Astrocyte (in vitro differentiated cells and primary cell): Measurements from ENCODE around the gene CDH1. TPM values are rescaled to one million over a fixed set of nuclear protein-coding genes. Genes with fewer than 3 reads are reported as not detected.

Source experiments
- DNase-seq: peaks from one replicate; pipeline ENCODE4 v3.0.0-alpha.2; 2010; ENCODE audit warnings: low read depth
- FAIRE-seq: peaks from 2 replicates; lab custom pipeline; 2011; peaks lifted over from hg19 to GRCh38; lab: Jason Lieb, UNC
- H2AFZ ChIP-seq: 2 replicates; pipeline ENCODE4 v1.6.0; 2012; ENCODE audit warnings: low read depth, low read length, inconsistent platforms
- H3K27ac ChIP-seq: 2 replicates; pipeline ENCODE4 v1.5.1; 2011; ENCODE audit warnings: low read depth, low read length, inconsistent platforms
- H3K27me3 ChIP-seq: 2 replicates; pipeline ENCODE4 v1.6.0; 2011; ENCODE audit warnings: low read length, inconsistent platforms; ENCODE audit not compliant: insufficient read depth
- H3K36me3 ChIP-seq: 2 replicates; pipeline ENCODE4 v1.5.1; 2011; ENCODE audit warnings: low read length, inconsistent platforms; ENCODE audit not compliant: insufficient read depth
- H3K4me1 ChIP-seq: 2 replicates; pipeline ENCODE4 v1.5.1; 2011; ENCODE audit warnings: low read length, inconsistent platforms; ENCODE audit not compliant: insufficient read depth
- H3K4me2 ChIP-seq: 2 replicates; pipeline ENCODE4 v1.6.0; 2012; ENCODE audit warnings: low read length, inconsistent platforms
- H3K4me3 ChIP-seq: 2 replicates; pipeline ENCODE4 v1.5.1; 2011; ENCODE audit warnings: low read depth, mild to moderate bottlenecking, low read length, inconsistent platforms; ENCODE audit not compliant: insufficient read depth
- H3K79me2 ChIP-seq: 2 replicates; pipeline ENCODE4 v1.6.0; 2012; ENCODE audit warnings: mild to moderate bottlenecking, low read length, inconsistent platforms; ENCODE audit not compliant: insufficient read depth
- H3K9ac ChIP-seq: 2 replicates; pipeline ENCODE4 v1.6.0; 2012; ENCODE audit warnings: mild to moderate bottlenecking, low read length, inconsistent platforms
- H3K9me3 ChIP-seq: 2 replicates; pipeline ENCODE4 v1.5.1; 2012; ENCODE audit warnings: low read depth, mild to moderate bottlenecking, low read length, inconsistent platforms; ENCODE audit not compliant: insufficient read depth
- H4K20me1 ChIP-seq: 2 replicates; pipeline ENCODE4 v1.6.0; 2012; ENCODE audit warnings: low read length, inconsistent platforms; ENCODE audit not compliant: insufficient read depth
- H3K27ac Mint-ChIP-seq: one replicate; pipeline ENCODE4 v1.8.0; 2021; ENCODE audit warnings: mild to moderate bottlenecking, mixed read lengths; ENCODE audit not compliant: unreplicated experiment
- H3K27me3 Mint-ChIP-seq: one replicate; pipeline ENCODE4 v1.8.0; 2021; ENCODE audit warnings: low read depth, mixed read lengths; ENCODE audit not compliant: unreplicated experiment
- H3K36me3 Mint-ChIP-seq: one replicate; pipeline ENCODE4 v1.8.0; 2021; ENCODE audit warnings: low read depth, mixed read lengths; ENCODE audit not compliant: unreplicated experiment
- H3K4me1 Mint-ChIP-seq: one replicate; pipeline ENCODE4 v1.8.0; 2021; ENCODE audit warnings: low read depth, mixed read lengths; ENCODE audit not compliant: unreplicated experiment
- H3K4me3 Mint-ChIP-seq: one replicate; pipeline ENCODE4 v1.8.0; 2021; ENCODE audit warnings: mild to moderate bottlenecking, moderate library complexity, mixed read lengths; ENCODE audit not compliant: unreplicated experiment
- H3K9me3 Mint-ChIP-seq: one replicate; pipeline ENCODE4 v1.8.0; 2021; ENCODE audit warnings: mild to moderate bottlenecking, mixed read lengths; ENCODE audit not compliant: unreplicated experiment
- CTCF ChIP-seq: IDR thresholded peaks from 2 replicates; pipeline ENCODE4 v1.5.1; 2011; ENCODE audit warnings: low read depth, mild to moderate bottlenecking, inconsistent platforms, low read length, moderate library complexity; ENCODE audit not compliant: insufficient read depth
- EZH2 ChIP-seq: IDR thresholded peaks from 2 replicates; pipeline ENCODE4 v1.6.1; 2012; ENCODE audit warnings: mild to moderate bottlenecking, low read length, inconsistent platforms; ENCODE audit not compliant: insufficient read depth
- total RNA-seq: library from RNA; stranded (reverse); gene quantifications from 2 replicates; pipeline ENCODE4 v1.2.1, GENCODE V29; 2021

CDH1 gene
- total RNA-seq, 1 donor from 2014 or later: 23.8 TPM

DNA sequence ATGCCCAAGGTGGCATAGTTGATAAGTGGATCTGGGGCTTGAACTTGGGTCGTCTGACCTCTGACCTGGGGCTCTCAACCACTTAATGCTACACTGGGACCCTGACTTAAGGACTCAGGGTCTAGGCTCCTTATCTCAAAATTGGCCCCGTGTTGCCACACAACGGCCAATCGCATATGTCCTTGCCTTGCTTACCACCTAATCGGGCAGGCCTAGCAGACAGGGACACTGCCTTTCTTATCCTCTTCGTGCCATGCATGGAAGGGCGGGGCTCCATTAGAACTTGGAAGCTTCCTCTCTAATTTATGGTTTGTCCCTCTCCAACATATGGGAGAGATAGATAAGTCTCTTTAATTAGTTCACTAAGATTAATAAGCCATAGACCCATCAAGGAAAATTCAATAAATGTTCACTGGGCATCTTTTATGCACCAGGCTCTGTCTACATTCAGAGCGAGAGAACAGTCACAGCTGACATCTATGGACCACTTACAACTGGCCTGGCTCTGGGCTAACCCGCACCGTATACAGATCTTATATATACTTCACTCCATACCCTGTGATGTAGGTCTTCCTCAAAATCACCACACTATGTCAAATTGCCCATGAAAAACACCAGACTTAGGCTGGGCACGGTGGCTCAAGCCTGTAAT, 35.1 kb downstream of the CDH1 start:
- peaks cover 4% of the 10 kb centered on the region for H3K4me1 ChIP-seq
- no peak for DNase-seq

DNA sequence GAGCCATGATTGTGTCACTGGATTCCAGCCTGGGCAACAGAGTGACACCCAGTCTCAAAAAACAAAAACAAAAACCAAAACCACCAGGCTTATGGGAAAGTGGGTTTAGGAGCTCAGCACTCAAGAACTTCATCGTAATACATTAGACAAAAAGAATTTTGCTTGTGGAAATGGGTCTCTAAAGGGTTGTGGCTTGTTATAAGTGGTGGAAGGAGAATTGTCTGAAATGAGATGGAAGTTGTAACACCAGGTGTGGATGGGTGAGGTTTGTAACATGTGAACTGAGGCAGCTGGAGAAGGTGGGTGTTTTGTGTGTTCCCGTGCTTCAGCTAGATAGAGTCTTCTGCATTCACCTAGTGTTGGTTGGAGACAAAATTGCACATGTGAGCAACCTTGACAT, 35.8 kb downstream of the CDH1 start:
- Mint-ChIP-seq H3K27me3 (peaks cover 44% of the 10 kb centered on the region), H3K9me3 (no peaks in the 10 kb centered on the region), H3K4me3 (no peak overlapping the region), H3K4me1 (peaks cover 5% of the 10 kb centered on the region), H3K27ac (no peak overlapping the region), H3K36me3 (no peaks in the 10 kb centered on the region)
- Histone ChIP-seq H3K4me1 (peaks cover 4% of the 10 kb centered on the region), H3K27me3 (peaks cover 8% of the 10 kb centered on the region), H3K4me2 (no peak overlapping the region), H2AFZ (no peak overlapping the region), H3K4me3 (no peak overlapping the region), H3K9ac (no peak overlapping the region), H3K36me3 (no peaks in the 10 kb centered on the region), H3K79me2 (no peaks in the 10 kb centered on the region), H3K27ac (no peak overlapping the region), H4K20me1 (no peaks in the 10 kb centered on the region), H3K9me3 (no peaks in the 10 kb centered on the region)
- FAIRE-seq: no peak
- TF ChIP-seq EZH2 (no peak), CTCF (no peak)
- DNase-seq: no peak

More for the DNA sequence above, 35.1 kb downstream of the CDH1 start:
- Histone ChIP-seq H2AFZ (no peak overlapping the region), H3K4me2 (no peak overlapping the region), H3K27me3 (peaks cover 8% of the 10 kb centered on the region), H3K36me3 (no peaks in the 10 kb centered on the region), H3K4me3 (no peak overlapping the region), H4K20me1 (no peaks in the 10 kb centered on the region), H3K79me2 (no peaks in the 10 kb centered on the region), H3K9me3 (no peaks in the 10 kb centered on the region), H3K9ac (no peak overlapping the region), H3K27ac (no peak overlapping the region)
- no peak for FAIRE-seq
- no peaks in the 10 kb centered on the region for H3K9me3 Mint-ChIP-seq
- no peak for TF ChIP-seq EZH2
- TF ChIP-seq CTCF: no peak
- H3K4me3 Mint-ChIP-seq: no peak overlapping the region
- H3K27ac Mint-ChIP-seq: no peak overlapping the region
- peaks cover 5% of the 10 kb centered on the region for H3K4me1 Mint-ChIP-seq
- H3K27me3 Mint-ChIP-seq: peaks cover 44% of the 10 kb centered on the region
- H3K36me3 Mint-ChIP-seq: no peaks in the 10 kb centered on the region

DNA sequence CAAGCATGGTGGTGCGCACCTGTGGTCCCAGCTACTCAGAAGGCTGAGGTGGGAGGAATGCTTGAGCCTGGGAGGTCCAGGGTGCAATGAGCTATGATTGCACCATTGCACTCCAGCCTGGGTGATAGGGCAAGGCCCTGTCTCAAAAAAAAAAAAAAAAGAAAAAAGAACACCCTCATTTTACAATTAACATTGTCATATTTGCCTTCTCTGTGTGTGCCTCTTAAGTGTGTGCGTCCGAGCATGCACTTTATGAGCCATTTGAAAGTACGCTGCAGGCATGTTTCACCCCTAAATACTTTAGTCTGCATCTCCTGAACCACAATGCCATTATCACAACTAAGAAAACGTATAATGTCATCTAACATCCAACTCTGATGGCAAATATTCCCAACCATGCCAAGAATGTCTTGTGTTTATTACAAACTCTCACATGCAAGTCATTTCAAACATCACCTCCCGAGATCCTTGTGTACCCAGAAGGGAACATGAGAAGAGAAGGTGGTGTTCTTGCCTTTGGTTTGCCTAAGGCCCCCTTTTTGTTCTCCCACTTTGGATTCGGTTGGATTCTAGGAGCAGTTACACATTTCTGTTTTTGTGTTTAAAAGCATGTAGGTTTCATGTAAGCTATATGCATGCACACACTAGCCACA, 38.0 kb downstream of the CDH1 start:
- H3K27ac Mint-ChIP-seq: no peak overlapping the region
- no peak for TF ChIP-seq EZH2
- TF ChIP-seq CTCF: no peak
- no peak overlapping the region for H3K4me3 Mint-ChIP-seq
- H3K27ac ChIP-seq: no peak overlapping the region
- no peaks in the 10 kb centered on the region for H3K36me3 Mint-ChIP-seq
- DNase-seq (no peak), FAIRE-seq (no peak)
- no peak overlapping the region for H3K4me2 ChIP-seq
- H2AFZ ChIP-seq: no peak overlapping the region
- H3K27me3 Mint-ChIP-seq: peaks cover 35% of the 10 kb centered on the region
- H3K4me1 ChIP-seq: peaks cover 4% of the 10 kb centered on the region
- no peaks in the 10 kb centered on the region for H3K36me3 ChIP-seq
- H3K27me3 ChIP-seq: peaks cover 8% of the 10 kb centered on the region
- peaks cover 11% of the 10 kb centered on the region for H3K4me1 Mint-ChIP-seq
- H3K9me3 ChIP-seq: no peaks in the 10 kb centered on the region
- H3K9me3 Mint-ChIP-seq: no peaks in the 10 kb centered on the region
- no peaks in the 10 kb centered on the region for H4K20me1 ChIP-seq
- H3K9ac ChIP-seq: no peak overlapping the region
- no peak overlapping the region for H3K4me3 ChIP-seq
- no peaks in the 10 kb centered on the region for H3K79me2 ChIP-seq
